Kidney (tissue), 14 donors: Measurements from ENCODE around the gene BSDC1. TPM values are rescaled to one million over a fixed set of nuclear protein-coding genes. Genes with fewer than 3 reads are reported as not detected.

Source experiments
- DNase-seq, 5 donors: peaks; one replicate each; pipeline ENCODE4 v3.0.0-alpha.2; 2013 to 2020
- FAIRE-seq: peaks from 2 replicates; lab custom pipeline; 2012; peaks lifted over from hg19 to GRCh38; lab: Jason Lieb, UNC
- H3K27ac ChIP-seq, 2 donors: one replicate each; pipeline ENCODE4 v1.7.0; 2013; ENCODE audit warnings: low read depth in 2 of 2, low read length in 2 of 2, inconsistent platforms in 1 of 2
- H3K27me3 ChIP-seq: one replicate; pipeline ENCODE4 v1.7.1; 2013; ENCODE audit warnings: low read length, inconsistent platforms; ENCODE audit not compliant: control insufficient read depth, insufficient read depth
- H3K36me3 ChIP-seq, 3 donors: one replicate each; pipeline versions ENCODE4 v1.7.0 to v1.7.1; 2013; ENCODE audit warnings: low read length in 3 of 3, control low read depth in 1 of 3, inconsistent platforms in 1 of 3; ENCODE audit not compliant: insufficient read depth in 3 of 3, control insufficient read depth in 2 of 3
- H3K4me1 ChIP-seq, 3 donors: one replicate each; pipeline versions ENCODE4 v1.7.0 to v1.7.1; 2013; ENCODE audit warnings: low read length in 3 of 3, inconsistent platforms in 1 of 3, low read depth in 1 of 3; ENCODE audit not compliant: control insufficient read depth in 2 of 3, insufficient read depth in 2 of 3
- H3K4me3 ChIP-seq, 3 donors: one replicate each; pipeline versions ENCODE4 v1.7.0 to v1.8.1; 2013; ENCODE audit warnings: low read length in 3 of 3, control low read depth in 1 of 3, inconsistent platforms in 1 of 3
- H3K9ac ChIP-seq, 3 donors: one replicate each; pipeline versions ENCODE4 v1.7.0 to v1.7.1; 2013; ENCODE audit warnings: low read length in 3 of 3, control low read depth in 1 of 3, inconsistent platforms in 1 of 3
- H3K9me3 ChIP-seq, 3 donors: one replicate each; pipeline versions ENCODE4 v1.7.0 to v1.7.1; 2013; ENCODE audit warnings: low read length in 3 of 3, control low read depth in 1 of 3, inconsistent platforms in 1 of 3; ENCODE audit not compliant: control insufficient read depth in 2 of 3, insufficient read depth in 1 of 3
- CTCF ChIP-seq: IDR thresholded peaks from 3 replicates; pipeline ENCODE4 v1.5.1; 2012; ENCODE audit warnings: mild to moderate bottlenecking, moderate library complexity, borderline replicate concordance; ENCODE audit not compliant: insufficient read depth; ENCODE audit errors: extremely low read depth
- intact Hi-C: fragments of 100-400 bp; cut with DNase I; formaldehyde crosslinking; loops from one replicate; pipeline ENCODE4 v1.11.1; 2022
- polyA plus RNA-seq: library from polyadenylated mRNA; stranded (reverse); fragments of 350-450 nt; fragmentation: Illumina TruSeq; extraction: RNeasy Lipid Tissue Mini Kit (QIAGEN cat#74804); gene quantifications from one replicate; pipeline ENCODE4 v1.2.3, GENCODE V29; 2014; ENCODE audit warnings: low read depth, low replicate concordance; ENCODE audit not compliant: insufficient read depth
- total RNA-seq: library from RNA; stranded (reverse); fragmentation: NEBNext Ultra II Directional; extraction: Animal tissue kit (Norgen Biotek cat#: 25700); gene quantifications from one replicate; pipeline ENCODE4 v1.2.1, GENCODE V29; 2021
- donor health status: control.
- donor health status: control.
- donor health status: control.
- donor health status: control.
- donor health status: control.
- donor health status: DM: yes; HTN: yes; CAD: no.
- donor health status: Normal renal cell carcinoma (clear cell type).

The BSDC1 gene
- total and polyA plus RNA-seq, 2 donors from 2014 or later, result 40.2 to 61.7 TPM

- peaks cover 10 to 40% (median 40%) of the 10 kb centered on the region in 3 donors for H3K36me3 ChIP-seq
- no peak for TF ChIP-seq CTCF
- FAIRE-seq (no peak), DNase-seq (no peak)
- no peak overlapping the region for H3K9ac ChIP-seq
- H3K9me3 ChIP-seq, result no peaks in the 10 kb centered on the region
- no peaks in the 10 kb centered on the region for H3K27me3 ChIP-seq
- H3K4me1 ChIP-seq, result no peaks in the 10 kb centered on the region
- intact Hi-C loops, result no loop called here
- H3K4me3 ChIP-seq, result no peak overlapping the region
- no peak overlapping the region for H3K27ac ChIP-seq
These were observed 26.2 kb downstream of the BSDC1 start for GRCh38 chr1:32367912-32368635.

- H3K27ac ChIP-seq, result no peak overlapping the region
- peaks cover 0 to 2% (median 0%) of the 10 kb centered on the region in 3 donors for H3K4me1 ChIP-seq
- intact Hi-C loops, result no loop called here
- H3K27me3 ChIP-seq, result no peaks in the 10 kb centered on the region
- peaks cover 10 to 28% (median 25%) of the 10 kb centered on the region in 3 donors for H3K36me3 ChIP-seq
- DNase-seq (no peak), FAIRE-seq (no peak)
- no peaks in the 10 kb centered on the region for H3K9me3 ChIP-seq
- H3K9ac ChIP-seq, result no peak overlapping the region
- TF ChIP-seq CTCF, result no peak
- H3K4me3 ChIP-seq, result no peak overlapping the region
These were observed 28.8 kb downstream of the BSDC1 start for GRCh38 chr1:32365445-32365844.

- DNase-seq (no peak), FAIRE-seq (no peak)
- intact Hi-C loops, result no loop called here
- no peaks in the 10 kb centered on the region for H3K9me3 ChIP-seq
- no peak for TF ChIP-seq CTCF
- peaks cover 10 to 28% (median 25%) of the 10 kb centered on the region in 3 donors for H3K36me3 ChIP-seq
- no peaks in the 10 kb centered on the region for H3K27me3 ChIP-seq
- H3K27ac ChIP-seq, result no peak overlapping the region
- no peak overlapping the region for H3K4me3 ChIP-seq
- peaks cover 0 to 2% (median 0%) of the 10 kb centered on the region in 3 donors for H3K4me1 ChIP-seq
- H3K9ac ChIP-seq, result no peak overlapping the region
These were observed 29.4 kb downstream of the BSDC1 start for GRCh38 chr1:32364836-32365235.

DNA sequence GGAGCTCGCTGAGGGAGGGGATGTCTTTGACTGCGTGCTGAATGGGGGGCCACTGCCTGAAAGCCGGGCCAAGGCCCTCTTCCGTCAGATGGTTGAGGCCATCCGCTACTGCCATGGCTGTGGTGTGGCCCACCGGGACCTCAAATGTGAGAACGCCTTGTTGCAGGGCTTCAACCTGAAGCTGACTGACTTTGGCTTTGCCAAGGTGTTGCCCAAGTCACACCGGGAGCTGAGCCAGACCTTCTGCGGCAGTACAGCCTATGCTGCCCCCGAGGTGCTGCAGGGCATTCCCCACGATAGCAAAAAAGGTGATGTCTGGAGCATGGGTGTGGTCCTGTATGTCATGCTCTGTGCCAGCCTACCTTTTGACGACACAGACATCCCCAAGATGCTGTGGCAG, 30.5 kb downstream of the BSDC1 start:
- Histone ChIP-seq H3K9ac (no peak overlapping the region), H3K27ac (no peak overlapping the region), H3K4me1 (peaks cover 0 to 2% (median 0%) of the 10 kb centered on the region in 3 donors), H3K36me3 (peaks cover 10 to 28% (median 23%) of the 10 kb centered on the region in 3 donors), H3K4me3 (no peak overlapping the region), H3K27me3 (no peaks in the 10 kb centered on the region), H3K9me3 (no peaks in the 10 kb centered on the region)
- intact Hi-C loops, result no loop called here
- TF ChIP-seq CTCF, result no peak
- no peak for FAIRE-seq
- DNase-seq, result peak in 1 of 5 donors; percentile 53
